ENCODE measurements around the gene AKAP10.
A peak's percentile ranks its signal among the peaks of the same experiment; 100 is the strongest.
"Not testable (repeated sequence)": the region's sequence is repeated elsewhere in the genome, so short reads cannot be mapped to it uniquely, and the experiment has no call there.

AKAP10 gene, protein sequence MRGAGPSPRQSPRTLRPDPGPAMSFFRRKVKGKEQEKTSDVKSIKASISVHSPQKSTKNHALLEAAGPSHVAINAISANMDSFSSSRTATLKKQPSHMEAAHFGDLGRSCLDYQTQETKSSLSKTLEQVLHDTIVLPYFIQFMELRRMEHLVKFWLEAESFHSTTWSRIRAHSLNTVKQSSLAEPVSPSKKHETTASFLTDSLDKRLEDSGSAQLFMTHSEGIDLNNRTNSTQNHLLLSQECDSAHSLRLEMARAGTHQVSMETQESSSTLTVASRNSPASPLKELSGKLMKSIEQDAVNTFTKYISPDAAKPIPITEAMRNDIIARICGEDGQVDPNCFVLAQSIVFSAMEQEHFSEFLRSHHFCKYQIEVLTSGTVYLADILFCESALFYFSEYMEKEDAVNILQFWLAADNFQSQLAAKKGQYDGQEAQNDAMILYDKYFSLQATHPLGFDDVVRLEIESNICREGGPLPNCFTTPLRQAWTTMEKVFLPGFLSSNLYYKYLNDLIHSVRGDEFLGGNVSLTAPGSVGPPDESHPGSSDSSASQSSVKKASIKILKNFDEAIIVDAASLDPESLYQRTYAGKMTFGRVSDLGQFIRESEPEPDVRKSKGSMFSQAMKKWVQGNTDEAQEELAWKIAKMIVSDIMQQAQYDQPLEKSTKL

GRCh38 chr17:19977293-19978208 is at the start of gene AKAP10:
AKAP10 (minus strand) TSS chr17:19977828; CDS start chr17:19977679, 149 bp downstream.
- DNase-seq: peak; percentile 97

- no peak for DNase-seq
Measured at GRCh38 chr17:20026960-20027359, 49.3 kb upstream of the AKAP10 start.

DNA sequence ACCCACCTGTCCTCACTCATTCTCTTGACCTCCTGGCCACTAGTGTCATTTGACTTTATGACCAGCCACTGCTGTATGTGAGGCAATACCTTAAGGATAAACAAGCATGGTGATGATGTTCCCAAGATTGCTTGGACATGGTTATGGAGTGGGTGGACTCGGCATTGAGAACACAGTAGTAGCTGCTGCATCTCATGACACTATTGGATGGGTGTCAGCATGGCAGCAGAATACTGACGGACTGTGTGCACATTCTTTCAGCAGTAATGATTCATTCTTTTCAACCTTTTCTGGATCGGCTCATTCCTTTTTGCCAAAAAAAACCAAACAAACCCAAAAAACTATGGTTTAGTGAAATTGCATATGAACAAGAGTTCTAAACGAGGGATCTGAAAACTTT is 45.1 kb upstream of the AKAP10 start:
- no peak for DNase-seq

- not testable (repeated sequence) for DNase-seq
Measured at GRCh38 chr17:20016475-20016992, 38.9 kb upstream of the AKAP10 start.

- no peak for DNase-seq
Measured at GRCh38 chr17:20012017-20012536, 34.4 kb upstream of the AKAP10 start.

- no peak for DNase-seq
Measured at GRCh38 chr17:20010936-20011335, 33.3 kb upstream of the AKAP10 start.

DNA sequence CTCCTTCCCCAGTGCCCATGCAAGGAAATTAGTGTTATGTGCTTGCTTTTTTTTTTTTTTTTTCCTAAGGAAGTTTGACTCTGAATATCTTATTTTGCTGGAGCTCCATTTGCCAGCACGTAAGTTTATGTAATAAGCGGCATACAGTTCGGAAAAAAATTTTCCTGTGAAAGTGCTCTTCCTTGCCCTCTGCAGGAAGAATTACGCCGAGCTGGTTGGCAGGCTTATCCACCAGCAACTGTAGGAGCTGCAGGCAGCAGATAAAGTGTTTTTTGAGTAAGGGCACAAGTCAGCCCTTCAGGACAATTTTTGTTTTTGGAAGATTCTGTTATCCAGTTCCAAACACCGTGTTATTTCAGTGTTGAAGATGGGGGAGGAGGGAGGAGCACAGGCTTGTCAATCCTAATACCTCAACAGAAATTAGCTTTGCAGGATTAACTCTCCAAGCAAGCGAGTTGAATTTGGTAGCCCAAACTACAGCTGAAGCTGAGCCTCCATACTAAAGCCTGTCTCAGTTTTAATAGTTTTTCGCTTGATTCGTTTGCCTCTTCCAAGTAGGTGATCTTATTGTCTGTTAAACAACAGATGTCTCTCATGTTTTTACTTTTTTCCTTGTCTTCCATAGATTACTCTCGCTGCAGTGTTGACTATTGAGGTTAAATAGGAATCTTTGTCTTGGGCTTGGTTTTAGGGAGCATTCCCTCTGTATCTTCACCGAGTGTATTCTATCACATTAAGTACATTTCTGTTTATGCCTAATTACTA is 32.7 kb upstream of the AKAP10 start:
- peak; percentile 63 for DNase-seq

- DNase-seq: peak; percentile 53
Measured at GRCh38 chr17:20009302-20010098, 31.9 kb upstream of the AKAP10 start, which contains the start of gene SPECC1. SPECC1 (plus strand) TSS chr17:20009359; CDS start chr17:20096652, 87,293 bp downstream.

- peak; percentile 91 for DNase-seq
Measured at GRCh38 chr17:20009052-20009301, 31.3 kb upstream of the AKAP10 start.

- DNase-seq: peak; percentile 48
Measured at GRCh38 chr17:20008242-20009051, 30.8 kb upstream of the AKAP10 start.

- DNase-seq: no peak
Measured at GRCh38 chr17:19996502-19996901, 18.9 kb upstream of the AKAP10 start.

DNA sequence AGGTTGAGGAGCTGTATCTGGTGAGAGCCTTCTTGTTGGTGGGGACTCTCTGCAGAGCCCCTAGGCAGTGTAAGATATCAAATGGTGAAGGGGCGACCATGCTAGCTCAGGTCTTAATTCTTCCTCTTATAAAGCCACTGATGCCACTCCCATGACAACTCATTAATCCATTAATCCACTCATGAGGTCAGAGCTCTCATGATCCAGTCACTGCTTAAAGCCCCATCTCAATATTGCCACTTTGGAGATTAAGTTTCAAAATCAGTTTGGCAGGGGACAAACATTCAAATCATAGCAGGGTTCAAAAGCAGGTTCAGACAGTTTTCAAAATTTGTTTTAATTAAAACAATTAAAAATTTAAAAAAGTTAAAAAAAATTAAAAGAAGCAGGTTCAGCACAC is 18.5 kb upstream of the AKAP10 start:
- no peak for DNase-seq

DNA sequence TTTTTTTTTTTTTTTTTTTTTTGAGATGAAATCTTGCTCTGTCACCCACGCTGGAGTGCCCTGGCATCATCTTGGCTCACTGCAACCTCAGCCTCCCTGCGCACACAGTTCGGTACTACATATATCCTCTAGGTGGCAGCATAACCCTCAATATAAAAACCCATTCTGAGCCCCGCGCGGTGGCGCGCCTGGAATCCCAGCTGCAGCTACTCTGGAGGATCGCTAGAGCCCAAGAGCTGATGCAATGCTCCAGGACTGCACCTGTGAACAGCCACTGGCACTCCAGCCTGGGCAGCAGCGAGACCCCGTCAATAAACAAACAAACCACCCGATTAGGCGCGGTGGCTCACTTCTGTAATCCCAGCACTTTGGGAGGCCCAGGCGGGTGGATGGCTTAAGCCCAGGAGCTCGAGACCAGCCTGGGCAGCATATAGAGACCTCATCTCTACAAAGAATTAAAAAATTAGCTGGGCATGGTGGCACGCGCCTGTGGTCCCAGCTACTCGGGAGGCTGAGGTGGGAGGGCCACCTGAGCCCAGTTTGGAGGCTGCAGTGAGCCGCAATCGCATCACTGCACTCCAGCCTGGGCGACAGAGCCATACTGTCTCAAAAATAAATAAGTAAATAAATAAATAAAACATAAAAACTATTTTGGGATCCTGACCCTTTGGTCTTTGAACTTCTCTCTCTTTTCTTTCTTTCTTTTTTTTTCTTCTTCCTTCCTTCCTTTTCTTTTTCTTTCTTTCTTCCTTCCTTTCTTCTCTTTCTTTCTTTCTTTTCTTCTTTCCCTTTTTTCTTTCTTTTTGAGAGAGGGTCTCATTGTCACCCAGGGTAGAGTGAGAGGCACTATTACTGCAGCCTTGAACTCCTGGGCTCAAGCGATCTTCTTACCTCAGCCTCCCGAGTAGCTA is 15.4 kb upstream of the AKAP10 start:
- DNase-seq: peak; percentile 89

- DNase-seq: no peak
Measured at GRCh38 chr17:19991252-19991885, 13.7 kb upstream of the AKAP10 start.

DNA sequence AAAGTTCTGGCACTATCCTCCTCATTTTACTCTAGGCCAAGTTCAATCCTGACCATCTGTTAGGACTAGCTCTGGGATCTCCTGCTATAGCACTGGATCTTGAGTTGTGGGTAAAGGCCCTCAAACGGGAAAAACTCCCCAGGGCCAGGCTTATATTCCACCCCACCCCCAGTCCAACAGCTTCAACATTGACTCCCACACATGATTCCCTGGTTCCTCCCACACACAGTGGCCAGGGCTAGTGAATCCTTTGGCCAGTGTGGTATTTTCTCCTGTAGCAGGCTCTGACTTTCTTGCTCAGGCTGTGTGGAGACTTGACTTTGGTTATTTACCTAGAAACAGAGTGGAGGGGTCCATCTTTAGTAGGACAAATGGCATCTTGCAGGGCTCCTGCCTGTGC is 10.3 kb upstream of the AKAP10 start:
- DNase-seq: no peak

- DNase-seq: no peak
Measured at GRCh38 chr17:19986941-19987861, 9.6 kb upstream of the AKAP10 start.

Measured in right forelimb (tissue), 1 donor.